GM10248 (cell line): Measurements from ENCODE around the gene SUOX.

ENCODE experiments used
- CTCF ChIA-PET: fragments of 300-600 bp; sonication (Branson Sonifier 250); formaldehyde crosslinking; extraction: SDS; loops from one replicate; lab custom pipeline; 2021; ENCODE audit warnings: antibody characterized with exemption; lab: Yijun Ruan, JAX
- POLR2A ChIA-PET: fragments of 350-650 bp; sonication (Branson Sonifier 250); formaldehyde crosslinking; extraction: SDS; loops from one replicate; lab custom pipeline; 2020; ENCODE audit warnings: antibody characterized with exemption; lab: Yijun Ruan, JAX
- DNase-seq: peaks from one replicate; pipeline ENCODE4 v3.0.0; 2012; ENCODE audit errors: extremely low spot score
- TF ChIP-seq, protein P1 (sequence below): IDR thresholded peaks from 2 replicates; pipeline ENCODE4 v1.5.1; 2012; ENCODE audit warnings: mild to moderate bottlenecking, low read depth; ENCODE audit errors: extremely low read depth, missing control alignments, control extremely low read depth

The SUOX gene

DNA sequence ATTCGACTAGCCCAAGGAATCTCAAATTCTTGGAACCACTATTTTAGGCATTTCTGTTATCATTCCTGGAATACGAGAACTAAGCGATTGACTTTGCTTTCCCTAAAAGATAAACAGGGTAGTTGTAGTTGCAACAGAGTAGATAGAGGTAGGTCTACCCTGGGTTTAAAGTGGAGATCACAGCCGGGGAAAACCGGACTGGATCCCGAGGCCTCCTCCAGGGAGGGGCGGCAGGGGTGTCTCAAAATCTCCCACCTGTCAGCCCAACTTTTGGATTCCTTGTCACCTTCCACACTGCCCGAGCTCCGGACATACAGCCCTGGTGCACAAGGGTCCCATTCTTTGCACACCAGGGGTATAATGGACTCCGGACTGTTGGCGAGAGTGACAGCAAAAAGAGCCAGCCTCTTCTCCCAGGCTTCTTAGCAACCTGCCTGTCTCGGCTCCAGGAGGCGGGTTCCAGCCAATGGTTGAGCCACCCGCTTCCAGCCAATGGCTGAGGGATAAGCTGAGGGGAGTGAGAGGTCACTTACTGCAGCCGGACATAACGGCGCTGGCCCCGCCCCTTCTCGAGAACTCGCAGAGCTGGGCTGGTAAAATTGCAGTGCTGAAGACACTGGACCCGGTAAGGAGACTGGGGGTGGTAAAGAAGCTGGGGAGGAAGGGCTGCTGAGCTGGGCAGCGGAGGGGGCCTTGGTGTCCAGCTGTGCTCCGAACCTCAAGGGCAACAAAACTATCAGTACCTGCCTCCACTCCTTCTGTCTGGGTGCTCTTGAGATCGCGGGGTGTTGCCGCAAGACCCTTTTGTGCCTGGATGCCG, at the start of gene SUOX:
Gene SUOX (plus strand): TSS at position 562 of the 820 bp plus-strand sequence. CDS start 4,946 bp downstream, outside the sequence.
- POLR2A ChIA-PET, result interaction anchor here (0.8 to 2.3 kb wide), 5 partner anchors 10 to 107 kb away, joined by 4 to 11 read pairs (median 5); partner anchors contain the start of genes PA2G4 and RAB5B
- CTCF ChIA-PET, result interaction anchor here (0.7 to 6.8 kb wide), 42 partner anchors 13 to 438 kb away, joined by 3 to 140 read pairs (median 6); partner anchors contain the start of genes DNAJC14, ESYT1, IKZF4 and ORMDL2
- TF ChIP-seq, protein P1, sequence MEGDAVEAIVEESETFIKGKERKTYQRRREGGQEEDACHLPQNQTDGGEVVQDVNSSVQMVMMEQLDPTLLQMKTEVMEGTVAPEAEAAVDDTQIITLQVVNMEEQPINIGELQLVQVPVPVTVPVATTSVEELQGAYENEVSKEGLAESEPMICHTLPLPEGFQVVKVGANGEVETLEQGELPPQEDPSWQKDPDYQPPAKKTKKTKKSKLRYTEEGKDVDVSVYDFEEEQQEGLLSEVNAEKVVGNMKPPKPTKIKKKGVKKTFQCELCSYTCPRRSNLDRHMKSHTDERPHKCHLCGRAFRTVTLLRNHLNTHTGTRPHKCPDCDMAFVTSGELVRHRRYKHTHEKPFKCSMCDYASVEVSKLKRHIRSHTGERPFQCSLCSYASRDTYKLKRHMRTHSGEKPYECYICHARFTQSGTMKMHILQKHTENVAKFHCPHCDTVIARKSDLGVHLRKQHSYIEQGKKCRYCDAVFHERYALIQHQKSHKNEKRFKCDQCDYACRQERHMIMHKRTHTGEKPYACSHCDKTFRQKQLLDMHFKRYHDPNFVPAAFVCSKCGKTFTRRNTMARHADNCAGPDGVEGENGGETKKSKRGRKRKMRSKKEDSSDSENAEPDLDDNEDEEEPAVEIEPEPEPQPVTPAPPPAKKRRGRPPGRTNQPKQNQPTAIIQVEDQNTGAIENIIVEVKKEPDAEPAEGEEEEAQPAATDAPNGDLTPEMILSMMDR, result no peak
- peak; percentile 98 for DNase-seq

GRCh38 chr12:55955344-55955743, 41.7 kb upstream of the SUOX start:
- ChIA-PET CTCF (interaction anchor here (1.1 to 4.1 kb wide), 6 partner anchors 15 to 85 kb away, joined by 3 to 41 read pairs (median 6); no protein-coding TSS in a partner anchor), POLR2A (no interaction called here)
- DNase-seq, result no peak
- TF ChIP-seq, protein P1, result no peak

- DNase-seq, result no peak
- POLR2A ChIA-PET, result no interaction called here
- CTCF ChIA-PET, result interaction anchor here (1.1 to 4.1 kb wide), 9 partner anchors 10 to 85 kb away, joined by 3 to 41 read pairs (median 5); no protein-coding TSS in a partner anchor
Measured at GRCh38 chr12:55955800-55956508, 41.1 kb upstream of the SUOX start.

DNA sequence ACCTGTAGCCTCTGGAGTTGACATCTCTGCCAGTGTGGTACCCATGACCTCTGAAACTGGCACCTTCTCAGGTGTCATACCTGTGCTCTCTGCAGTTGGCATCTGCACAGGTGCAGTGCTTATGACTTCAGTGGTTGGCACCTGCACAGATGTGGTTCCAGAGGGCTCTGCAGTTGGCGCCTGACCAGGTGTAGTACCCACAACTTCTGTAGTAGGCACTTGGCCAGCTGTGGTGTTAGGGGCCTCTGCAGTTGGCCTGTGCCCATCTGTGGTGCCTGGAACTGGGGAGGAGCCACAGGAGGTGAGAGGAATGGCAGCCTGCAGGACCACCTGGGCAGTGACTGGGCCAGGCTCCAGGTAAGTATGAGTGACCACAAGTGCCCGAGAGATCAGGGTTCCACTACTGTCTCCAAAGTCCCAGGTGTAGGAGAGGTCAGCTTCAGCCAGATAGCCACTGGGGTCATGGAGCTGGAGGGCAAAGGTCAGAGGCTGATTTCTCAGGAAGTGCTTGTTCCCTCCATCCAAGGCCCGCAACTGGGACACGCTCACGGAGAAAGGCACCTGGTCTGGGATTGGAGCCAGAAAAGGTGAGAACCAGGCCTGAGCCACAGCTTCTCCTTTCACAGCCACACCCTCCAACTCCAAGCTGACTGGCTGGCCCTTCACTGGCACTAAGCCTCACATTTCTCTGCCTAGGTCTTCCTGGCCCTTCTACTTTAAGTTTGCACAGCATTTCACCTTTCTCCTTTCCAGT, 39.8 kb upstream of the SUOX start:
- DNase-seq, result no peak
- ChIA-PET POLR2A (interaction anchor here (1.5 kb wide), 1 partner anchor 147 kb away, joined by 3 read pairs; the partner anchor contains the start of gene PA2G4), CTCF (interaction anchor here (1.0 to 2.2 kb wide), 7 partner anchors 11 to 218 kb away, joined by 3 to 8 read pairs (median 4); partner anchors contain the start of gene SUOX)
- TF ChIP-seq, protein P1, result no peak

More at GRCh38 chr12:55955800-55956508, 41.1 kb upstream of the SUOX start:
- TF ChIP-seq, protein P1, result no peak

DNA sequence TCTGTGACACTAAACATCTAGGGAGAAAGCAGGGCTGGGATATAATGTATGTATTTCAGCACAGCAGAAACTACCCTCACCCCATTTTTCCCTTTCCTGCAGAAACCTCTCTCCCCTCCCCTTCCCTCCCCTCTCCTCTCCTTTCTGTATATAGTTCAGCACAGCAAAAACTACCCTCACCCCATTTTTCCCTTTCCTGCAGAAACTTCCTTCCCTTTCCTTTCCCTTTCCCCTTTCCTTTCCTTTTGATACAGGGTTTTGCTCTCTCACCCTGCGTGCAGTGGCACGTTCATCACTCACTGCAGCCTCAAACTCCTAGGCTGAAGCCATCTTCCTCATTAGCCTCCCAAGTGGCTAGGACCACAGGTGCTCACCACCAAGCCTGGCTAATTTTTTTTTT, 33.3 kb upstream of the SUOX start:
- TF ChIP-seq, protein P1, result no peak
- ChIA-PET POLR2A (no interaction called here), CTCF (no interaction called here)
- no peak for DNase-seq
